ENCODE results near the gene STXBP5.

- TF ChIP-seq CTCF (IDR thresholded peaks at IDR 0.05; ENCODE audit: poor library complexity): no peak
- TF ChIP-seq EZH2 (IDR thresholded peaks at IDR 0.05; ENCODE audit: borderline replicate concordance): no peak
Observed at GRCh38 chr6:147234685-147235084, 30.5 kb downstream of the STXBP5 start.

Data from hepatocyte (in vitro differentiated cells).